D341Med (cell line): ENCODE data around the gene S100A11.

Experiments
- DNase-seq: peaks from one replicate; pipeline ENCODE4 v3.0.0; 2012; ENCODE audit warnings: low spot score

Gene S100A11

GRCh38 chr1:152001631-152002584, 34.9 kb downstream of the S100A11 start:
- DNase-seq: peak; percentile 82

- DNase-seq: no peak
Measured at GRCh38 chr1:152000964-152001630, 35.7 kb downstream of the S100A11 start.

- DNase-seq: no peak
Measured at GRCh38 chr1:151998611-151999362, 38.0 kb downstream of the S100A11 start.

- no peak for DNase-seq
Measured at GRCh38 chr1:151997284-151997570, 39.6 kb downstream of the S100A11 start.

GRCh38 chr1:151995774-151996173, 41.0 kb downstream of the S100A11 start:
- no peak for DNase-seq

- DNase-seq: no peak
Measured at GRCh38 chr1:151994956-151995355, 41.8 kb downstream of the S100A11 start.

- peak; percentile 66 for DNase-seq
Measured at GRCh38 chr1:151993734-151994496, 42.9 kb downstream of the S100A11 start, which contains the start of gene S100A10. Gene S100A10 (minus strand): TSS chr1:151993859. CDS start chr1:151986230, 7,629 bp downstream.

- DNase-seq: no peak
Measured at GRCh38 chr1:151993084-151993733, 43.6 kb downstream of the S100A11 start.

GRCh38 chr1:151992303-151993083, 44.3 kb downstream of the S100A11 start:
- no peak for DNase-seq

GRCh38 chr1:151991663-151992302, 45.0 kb downstream of the S100A11 start:
- DNase-seq: no peak

GRCh38 chr1:151990856-151991198, 46.0 kb downstream of the S100A11 start:
- no peak for DNase-seq

GRCh38 chr1:151990058-151990855, 46.5 kb downstream of the S100A11 start:
- DNase-seq: no peak

- DNase-seq: no peak
Measured at GRCh38 chr1:151989211-151989862, 47.5 kb downstream of the S100A11 start.

- DNase-seq: no peak
Measured at GRCh38 chr1:151988405-151988923, 48.3 kb downstream of the S100A11 start.

- DNase-seq: no peak
Measured at GRCh38 chr1:151986501-151987190, 50.2 kb downstream of the S100A11 start.

- no peak for DNase-seq
Measured at GRCh38 chr1:151985768-151986167, 51.0 kb downstream of the S100A11 start.

GRCh38 chr1:151985270-151985669, 51.5 kb downstream of the S100A11 start:
- no peak for DNase-seq
